B cell (primary cell): ENCODE data around the gene TNFAIP1. TPM values are rescaled to one million over a fixed set of nuclear protein-coding genes. Genes with fewer than 3 reads are reported as not detected.

ENCODE experiments used
- ATAC-seq: fragments of 200-7000 bp; cut with Tn5 transposase; one replicate; pipeline ENCODE4 v1.10.0; 2021; ENCODE audit warnings: low read depth, mild to moderate bottlenecking, moderate number of reproducible peaks, moderate library complexity
- CTCF ChIA-PET: fragments of 350-600 bp; sonication (Branson Sonifier 250); formaldehyde crosslinking; loops from one replicate; lab custom pipeline; 2021; ENCODE audit warnings: antibody characterized with exemption, inconsistent platforms; lab: Charles Lee
- POLR2A ChIA-PET: fragments of 350-600 bp; sonication (Branson Sonifier 250); formaldehyde crosslinking; loops from one replicate; lab custom pipeline; 2021; ENCODE audit warnings: antibody characterized with exemption; lab: Charles Lee
- DNase-seq: peaks from one replicate; pipeline ENCODE4 v3.0.0; 2013
- H2AFZ ChIP-seq: 2 replicates; pipeline ENCODE4 v1.6.1; 2012; ENCODE audit warnings: mild to moderate bottlenecking, low read depth, low read length; ENCODE audit not compliant: insufficient read depth, poor library complexity, severe bottlenecking
- H3K27ac ChIP-seq, 2 donors: 1 replicate in 1 of 2; 2 replicates in 1 of 2; pipeline ENCODE4 v1.5.1; 2012 to 2013; ENCODE audit warnings: low read length in 2 of 2, mild to moderate bottlenecking in 2 of 2, moderate library complexity in 1 of 2
- H3K27me3 ChIP-seq, 4 experiments: fragments of 200-600 bp in 1 of 4; sonication (generic) in 1 of 4; replicated peaks in 1 of 4; 1 replicate in 2 of 4; 2 replicates in 2 of 4; pipeline versions ENCODE4 v1.6.1 to v1.7.0; 2013 to 2016; ENCODE audit warnings: low read length in 3 of 4, mild to moderate bottlenecking in 2 of 4, mixed read lengths in 1 of 4, moderate library complexity in 1 of 4; ENCODE audit not compliant: insufficient read depth in 4 of 4, control insufficient read depth in 3 of 4; ENCODE audit errors: control extremely low read depth in 1 of 4
- H3K36me3 ChIP-seq, 2 experiments: replicated peaks in 1 of 2; 1 replicate in 1 of 2; 2 replicates in 1 of 2; pipeline versions ENCODE4 v1.6.1 to v1.7.1; 2013; ENCODE audit warnings: low read length in 1 of 2; ENCODE audit not compliant: insufficient read depth in 2 of 2, control insufficient read depth in 1 of 2; ENCODE audit errors: control extremely low read depth in 1 of 2, extremely low read depth in 1 of 2
- H3K4me1 ChIP-seq, 2 donors: fragments of 200-600 bp in 1 of 2; sonication (generic) in 1 of 2; 1 replicate in 1 of 2; 2 replicates in 1 of 2; pipeline versions ENCODE4 v1.5.1 to v1.6.1; 2013 to 2017; ENCODE audit warnings: low read length in 2 of 2; ENCODE audit not compliant: control insufficient read depth in 2 of 2, insufficient read depth in 2 of 2
- H3K4me2 ChIP-seq: replicated peaks from 2 replicates; pipeline ENCODE3; 2012; ENCODE audit warnings: mild to moderate bottlenecking, low read depth, low read length; ENCODE audit not compliant: poor library complexity, severe bottlenecking
- H3K4me3 ChIP-seq, 5 experiments: fragments of 200-600 bp in 1 of 5; sonication (generic) in 1 of 5; 1 replicate in 3 of 5; 2 replicates in 2 of 5; pipeline versions ENCODE4 v1.5.1 to v1.7.0; 2011 to 2016; ENCODE audit warnings: low read length in 4 of 5, mild to moderate bottlenecking in 4 of 5, low read depth in 2 of 5, control low read depth in 1 of 5, moderate library complexity in 1 of 5; ENCODE audit not compliant: insufficient read depth in 1 of 5; ENCODE audit errors: control extremely low read depth in 1 of 5, extremely low read depth in 1 of 5
- H3K79me2 ChIP-seq: fragments of 200-600 bp; sonication (generic); one replicate; pipeline ENCODE4 v1.6.0; 2016; ENCODE audit warnings: low read length; ENCODE audit not compliant: control insufficient read depth, insufficient read depth
- H3K9ac ChIP-seq: fragments of 200-600 bp; sonication (generic); 2 replicates; pipeline ENCODE4 v1.6.1; 2017; ENCODE audit warnings: mild to moderate bottlenecking, low read length, moderate library complexity
- H3K9me3 ChIP-seq, 3 donors: one replicate each; pipeline versions ENCODE4 v1.6.1 to v1.7.1; 2013; ENCODE audit warnings: low read length in 2 of 3; ENCODE audit not compliant: control insufficient read depth in 2 of 3, insufficient read depth in 1 of 3; ENCODE audit errors: control extremely low read depth in 1 of 3
- H4K20me1 ChIP-seq: 2 replicates; pipeline ENCODE4 v1.6.0; 2012; ENCODE audit warnings: mild to moderate bottlenecking, low read length; ENCODE audit not compliant: insufficient read depth, control insufficient read depth, poor library complexity, severe bottlenecking
- H3K27ac Mint-ChIP-seq: one replicate; pipeline ENCODE4 v1.8.0; 2021; ENCODE audit warnings: mixed read lengths
- H3K27me3 Mint-ChIP-seq: one replicate; pipeline ENCODE4 v1.8.0; 2021; ENCODE audit warnings: mixed read lengths
- H3K4me1 Mint-ChIP-seq: one replicate; pipeline ENCODE4 v1.8.0; 2021; ENCODE audit warnings: mixed read lengths
- H3K4me3 Mint-ChIP-seq: one replicate; pipeline ENCODE4 v1.8.0; 2021; ENCODE audit warnings: mixed read lengths
- H3K9me3 Mint-ChIP-seq: one replicate; pipeline ENCODE4 v1.8.0; 2022; ENCODE audit warnings: mixed read lengths; ENCODE audit not compliant: insufficient read depth
- EZH2 ChIP-seq: IDR thresholded peaks from 2 replicates; pipeline ENCODE4 v1.6.1; 2012; ENCODE audit warnings: borderline replicate concordance, low read depth, mild to moderate bottlenecking, moderate library complexity, low read length; ENCODE audit not compliant: insufficient read depth, poor library complexity, severe bottlenecking
- WGBS: methylation state at CpG from one replicate; pipeline ENCODE4 v1.1.5; 2013; ENCODE audit warnings: missing lambda C conversion rate; ENCODE audit not compliant: insufficient coverage; 5-methylcytosine and 5-hydroxymethylcytosine counted together
- intact Hi-C: fragments of 100-400 bp; cut with micrococcal nuclease; formaldehyde crosslinking; loops from one replicate; pipeline ENCODE4 v1.10.0; 2022
- polyA plus RNA-seq: library from polyadenylated mRNA; depleted of rRNA; stranded (reverse); fragments of >200 nt; gene quantifications from 2 replicates; pipeline ENCODE4 v1.2.3, GENCODE V29; 2012
- total RNA-seq, 2 donors: library from RNA; stranded (reverse); fragments of 120-200 nt in 1 of 2; gene quantifications; 1 replicate in 1 of 2; 2 replicates in 1 of 2; pipeline versions ENCODE4 v1.2.3 to v1.2.4, GENCODE V29; 2013 to 2022
- TF ChIP-seq, protein P1 (sequence below): fragments of 200-600 bp; IDR thresholded peaks from one replicate; pipeline ENCODE4 v1.8.0; 2022; ENCODE audit warnings: antibody characterized with exemption, mild to moderate bottlenecking

TNFAIP1 gene
- total and polyA plus RNA-seq, 2 donors (not counting 1 experiment from before 2014, with no cell fraction given): 10.7 to 20.4 TPM

GRCh38 chr17:28339431-28339830, 3.9 kb downstream of the TNFAIP1 start:
- no peaks in the 10 kb centered on the region for H3K9me3 Mint-ChIP-seq
- TF ChIP-seq, protein P1, sequence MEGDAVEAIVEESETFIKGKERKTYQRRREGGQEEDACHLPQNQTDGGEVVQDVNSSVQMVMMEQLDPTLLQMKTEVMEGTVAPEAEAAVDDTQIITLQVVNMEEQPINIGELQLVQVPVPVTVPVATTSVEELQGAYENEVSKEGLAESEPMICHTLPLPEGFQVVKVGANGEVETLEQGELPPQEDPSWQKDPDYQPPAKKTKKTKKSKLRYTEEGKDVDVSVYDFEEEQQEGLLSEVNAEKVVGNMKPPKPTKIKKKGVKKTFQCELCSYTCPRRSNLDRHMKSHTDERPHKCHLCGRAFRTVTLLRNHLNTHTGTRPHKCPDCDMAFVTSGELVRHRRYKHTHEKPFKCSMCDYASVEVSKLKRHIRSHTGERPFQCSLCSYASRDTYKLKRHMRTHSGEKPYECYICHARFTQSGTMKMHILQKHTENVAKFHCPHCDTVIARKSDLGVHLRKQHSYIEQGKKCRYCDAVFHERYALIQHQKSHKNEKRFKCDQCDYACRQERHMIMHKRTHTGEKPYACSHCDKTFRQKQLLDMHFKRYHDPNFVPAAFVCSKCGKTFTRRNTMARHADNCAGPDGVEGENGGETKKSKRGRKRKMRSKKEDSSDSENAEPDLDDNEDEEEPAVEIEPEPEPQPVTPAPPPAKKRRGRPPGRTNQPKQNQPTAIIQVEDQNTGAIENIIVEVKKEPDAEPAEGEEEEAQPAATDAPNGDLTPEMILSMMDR: no peak
- TF ChIP-seq EZH2: no peak
- no peak overlapping the region for H3K4me3 ChIP-seq
- H3K27ac Mint-ChIP-seq: no peak overlapping the region
- no peaks in the 10 kb centered on the region for H3K27me3 Mint-ChIP-seq
- H2AFZ ChIP-seq: no peak overlapping the region
- H3K4me2 ChIP-seq: no peak overlapping the region
- POLR2A ChIA-PET: no interaction called here
- peaks cover 14 to 17% of the 10 kb centered on the region in 2 donors for H3K4me1 ChIP-seq
- H3K9me3 ChIP-seq: no peaks in the 10 kb centered on the region
- no peak for DNase-seq
- peaks cover 55% of the 10 kb centered on the region for H3K79me2 ChIP-seq
- CTCF ChIA-PET: no interaction called here
- peaks cover 27% of the 10 kb centered on the region for H3K4me1 Mint-ChIP-seq
- H3K4me3 Mint-ChIP-seq: no peak overlapping the region
- H3K36me3 ChIP-seq: peaks cover 0 to 41% of the 10 kb centered on the region in 2 experiments
- no peak overlapping the region for H3K9ac ChIP-seq
- no peaks in the 10 kb centered on the region for H3K27me3 ChIP-seq
- no peak overlapping the region for H3K27ac ChIP-seq
- intact Hi-C loops: loop anchor here (5.0 kb wide), 2 partner anchors 233 to 987 kb away; partner anchors contain the start of gene PIGS
- peaks cover 15% of the 10 kb centered on the region for H4K20me1 ChIP-seq
- no peak for ATAC-seq
- 94% methylated on average over 5 of the region's 15 CpGs for WGBS

DNA sequence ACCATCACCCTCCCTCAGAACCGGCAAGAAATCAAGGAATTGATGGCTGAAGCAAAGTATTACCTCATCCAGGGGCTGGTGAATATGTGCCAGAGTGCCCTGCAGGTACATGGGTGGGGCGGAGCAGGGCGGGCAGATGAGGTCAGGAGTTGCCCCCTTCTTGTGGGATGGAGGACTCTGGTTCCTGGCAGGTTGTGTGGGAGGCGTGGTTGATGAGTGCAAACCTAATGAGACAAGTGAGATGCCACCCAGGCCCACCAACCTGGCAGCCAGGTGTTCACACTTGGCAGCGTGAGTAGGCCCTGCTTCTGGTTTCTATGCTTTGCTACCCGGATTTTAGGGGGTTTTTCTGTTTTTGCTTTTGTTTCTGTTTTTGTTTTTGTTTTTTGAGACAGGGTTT, 4.8 kb downstream of the TNFAIP1 start:
- no peak overlapping the region for H3K27ac Mint-ChIP-seq

More for the DNA sequence above, 4.8 kb downstream of the TNFAIP1 start:
- Mint-ChIP-seq H3K27me3 (no peaks in the 10 kb centered on the region), H3K9me3 (no peaks in the 10 kb centered on the region), H3K4me1 (peaks cover 18% of the 10 kb centered on the region), H3K4me3 (no peak overlapping the region)
- H3K79me2 ChIP-seq: peaks cover 47% of the 10 kb centered on the region
- ATAC-seq (no peak), DNase-seq (no peak)
- 98% methylated on average over 5 of the region's 6 CpGs for WGBS
- H3K4me1 ChIP-seq: peaks cover 10% of the 10 kb centered on the region in 2 donors
- TF ChIP-seq, protein P1: no peak
- TF ChIP-seq EZH2: no peak
- ChIA-PET POLR2A (no interaction called here), CTCF (no interaction called here)
- H3K9ac ChIP-seq: no peak overlapping the region
- no peak overlapping the region for H3K27ac ChIP-seq
- H4K20me1 ChIP-seq: peaks cover 15% of the 10 kb centered on the region
- no peaks in the 10 kb centered on the region for H3K9me3 ChIP-seq
- intact Hi-C loops: no loop called here
- H3K36me3 ChIP-seq: peaks cover 0 to 49% of the 10 kb centered on the region in 2 experiments
- no peaks in the 10 kb centered on the region for H3K27me3 ChIP-seq
- H3K4me3 ChIP-seq: no peak overlapping the region
- no peak overlapping the region for H3K4me2 ChIP-seq
- H2AFZ ChIP-seq: no peak overlapping the region
